Measurements from ENCODE around the gene MTURN.
"Not testable (repeated sequence)": the region's sequence is repeated elsewhere in the genome, so short reads cannot be mapped to it uniquely, and the experiment has no call there.

The MTURN gene

DNA sequence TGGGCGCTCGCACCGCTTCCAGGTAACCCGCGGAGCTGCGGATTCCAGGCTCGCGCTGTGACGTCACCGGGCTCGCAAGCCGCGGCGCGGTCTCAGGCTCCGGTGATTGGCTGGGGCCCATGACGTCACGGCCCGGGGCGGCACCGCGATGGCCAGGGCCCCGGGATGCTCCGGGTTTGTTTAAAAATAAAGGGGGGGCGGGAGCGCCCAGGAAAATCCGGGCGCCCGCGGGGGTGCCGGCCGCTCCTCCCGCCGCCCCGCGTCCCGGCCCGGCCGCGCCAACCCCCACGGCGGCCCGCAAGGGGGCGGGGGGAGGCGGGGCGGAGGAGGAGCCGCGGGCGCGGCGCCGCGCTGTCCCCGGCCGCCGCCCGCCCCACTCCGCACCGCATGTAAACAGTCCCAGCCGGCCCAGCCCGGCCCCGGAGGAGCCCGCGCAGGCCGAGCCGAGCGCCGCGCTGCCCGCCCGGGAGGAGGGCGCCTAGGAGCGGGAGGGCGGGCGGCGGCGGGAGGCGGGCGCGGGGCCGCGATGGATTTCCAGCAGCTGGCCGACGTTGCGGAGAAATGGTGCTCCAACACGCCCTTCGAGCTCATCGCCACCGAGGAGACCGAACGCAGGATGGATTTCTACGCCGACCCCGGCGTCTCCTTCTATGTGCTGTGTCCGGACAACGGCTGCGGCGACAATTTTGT is at the start of gene MTURN:
TSS of gene MTURN (plus strand) at position 376 of the 690 bp plus-strand sequence. CDS start at position 527, 151 bp downstream.
- peak; percentile 75 for DNase-seq
- in situ Hi-C loops (cut with MboI; ENCODE audit: low pct_unique_long_range_greater_than_20kb, low sequenced_read_pairs): no loop called here

DNA sequence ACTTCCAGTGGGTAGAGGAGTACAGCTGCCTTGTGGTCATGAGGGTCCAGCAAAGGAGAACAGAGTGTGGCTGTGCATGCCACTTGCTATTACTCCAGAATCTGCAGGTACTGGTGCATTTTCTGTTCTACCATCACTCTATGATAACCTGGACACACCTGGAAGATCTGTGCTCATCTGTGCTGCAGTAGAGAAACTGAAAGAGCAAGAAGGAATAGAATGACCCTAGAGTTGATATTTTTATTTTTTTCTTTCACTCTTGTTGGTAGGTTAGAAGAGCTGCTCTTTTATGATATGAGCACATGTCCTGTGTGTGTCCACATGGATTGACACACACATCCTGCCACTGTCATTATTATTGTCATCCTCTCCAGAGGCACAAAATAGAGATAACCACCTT is 48.3 kb upstream of the MTURN start:
- in situ Hi-C loops (cut with MboI; ENCODE audit: low pct_unique_long_range_greater_than_20kb, low sequenced_read_pairs): no loop called here

DNA sequence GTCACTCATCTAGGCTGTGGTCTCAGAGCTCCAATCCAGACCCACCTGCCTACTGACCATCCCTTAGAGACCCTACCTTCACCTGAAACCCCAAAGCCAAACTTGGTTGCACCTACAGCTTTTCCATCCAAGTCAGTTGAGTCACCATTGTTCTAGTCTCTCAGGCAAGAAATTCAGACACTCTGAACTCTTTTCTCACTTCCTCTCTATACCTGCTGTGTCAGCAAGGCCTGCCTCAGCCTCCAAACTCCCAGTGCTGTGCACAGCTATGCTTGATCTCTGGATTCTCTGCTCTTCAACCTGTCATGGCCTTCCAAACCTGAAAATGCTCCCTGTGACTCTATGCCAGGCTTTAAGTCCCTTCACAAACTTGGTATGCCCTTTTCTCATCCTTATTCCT is 47.4 kb upstream of the MTURN start:
- DNase-seq: no peak
- in situ Hi-C loops (cut with MboI; ENCODE audit: low pct_unique_long_range_greater_than_20kb, low sequenced_read_pairs): no loop called here

More for the DNA sequence above, 48.3 kb upstream of the MTURN start:
- DNase-seq: no peak

DNA sequence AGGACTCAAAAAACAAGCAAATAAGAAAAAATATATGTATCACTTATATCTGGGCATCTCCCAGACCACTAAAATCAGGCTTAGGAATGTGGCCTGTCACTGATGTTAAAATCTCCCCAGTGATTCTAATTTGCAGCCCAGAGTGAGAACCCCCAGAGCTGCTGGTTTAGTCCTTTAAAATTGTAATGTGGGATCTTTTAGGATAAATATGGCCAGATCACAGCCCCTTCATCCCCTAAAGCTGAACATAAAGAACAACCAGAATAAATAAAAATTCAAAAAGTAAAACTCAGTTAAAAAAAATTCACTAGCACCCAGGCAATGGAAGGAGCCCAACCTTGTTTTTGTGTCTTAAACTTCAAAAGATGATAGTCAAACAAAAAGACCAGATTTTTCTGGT is 46.4 kb upstream of the MTURN start:
- in situ Hi-C loops (cut with MboI; ENCODE audit: low pct_unique_long_range_greater_than_20kb, low sequenced_read_pairs): no loop called here
- no peak for DNase-seq

DNA sequence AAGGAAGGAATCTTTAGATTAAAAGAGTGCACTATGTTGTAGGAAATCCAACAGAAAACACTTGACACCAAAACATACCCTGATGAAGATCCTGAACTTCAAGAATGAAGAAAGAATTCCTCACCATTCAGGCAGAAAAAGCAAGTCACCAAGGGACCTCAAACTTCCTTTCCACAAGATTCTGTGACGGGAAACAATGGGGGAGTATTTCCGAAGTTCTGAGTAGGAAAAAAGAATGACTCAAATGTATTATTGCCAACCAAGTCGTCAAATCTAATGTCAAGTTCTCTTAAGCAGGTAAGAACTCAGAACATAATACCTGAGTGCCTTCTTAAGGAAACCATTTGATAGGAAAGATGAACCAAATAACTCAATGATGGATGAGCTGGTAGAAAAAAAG is 44.7 kb upstream of the MTURN start:
- in situ Hi-C loops (cut with MboI; ENCODE audit: low pct_unique_long_range_greater_than_20kb, low sequenced_read_pairs): no loop called here
- no peak for DNase-seq

DNA sequence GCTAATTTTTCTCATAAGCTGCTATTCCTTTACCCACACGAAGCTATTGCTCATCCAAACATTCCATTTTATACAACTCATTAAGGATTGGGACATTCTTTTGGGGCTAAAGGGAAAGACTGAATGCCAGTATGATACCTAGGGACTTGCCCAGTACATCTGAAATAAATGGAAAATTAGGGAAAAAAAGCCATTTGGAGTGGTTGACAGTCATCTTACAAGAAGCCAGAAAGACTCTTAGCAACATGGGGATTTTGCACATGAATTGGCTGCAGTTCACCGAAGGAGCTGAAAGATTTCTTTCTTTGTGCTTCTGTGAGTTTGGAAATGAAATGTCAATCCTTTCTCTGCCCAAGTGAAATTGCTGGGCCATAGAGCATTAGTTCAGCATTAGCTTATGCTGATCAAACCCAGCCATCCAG is 43.3 kb upstream of the MTURN start:
- no peak for DNase-seq
- in situ Hi-C loops (cut with MboI; ENCODE audit: low pct_unique_long_range_greater_than_20kb, low sequenced_read_pairs): no loop called here

DNA sequence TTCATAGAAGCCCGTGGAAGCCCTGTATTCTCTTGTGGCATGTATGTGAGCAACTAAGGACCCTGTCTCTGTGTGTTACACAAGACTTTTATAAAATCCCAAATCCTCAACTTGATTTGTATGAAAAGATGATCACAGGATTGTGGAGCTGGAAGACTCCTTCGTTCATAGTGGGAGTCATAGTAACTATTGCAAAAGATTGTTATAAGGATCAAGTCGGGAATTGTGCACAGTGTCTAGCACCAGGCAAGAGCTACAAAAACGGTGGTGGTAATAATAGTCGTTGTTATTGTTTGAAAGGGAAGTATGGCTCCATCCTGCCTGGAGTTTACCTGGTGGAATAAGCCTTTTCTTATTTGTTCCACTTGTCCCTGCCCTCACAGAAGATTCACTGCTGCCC is 42.8 kb upstream of the MTURN start:
- DNase-seq: no peak
- in situ Hi-C loops (cut with MboI; ENCODE audit: low pct_unique_long_range_greater_than_20kb, low sequenced_read_pairs): no loop called here

DNA sequence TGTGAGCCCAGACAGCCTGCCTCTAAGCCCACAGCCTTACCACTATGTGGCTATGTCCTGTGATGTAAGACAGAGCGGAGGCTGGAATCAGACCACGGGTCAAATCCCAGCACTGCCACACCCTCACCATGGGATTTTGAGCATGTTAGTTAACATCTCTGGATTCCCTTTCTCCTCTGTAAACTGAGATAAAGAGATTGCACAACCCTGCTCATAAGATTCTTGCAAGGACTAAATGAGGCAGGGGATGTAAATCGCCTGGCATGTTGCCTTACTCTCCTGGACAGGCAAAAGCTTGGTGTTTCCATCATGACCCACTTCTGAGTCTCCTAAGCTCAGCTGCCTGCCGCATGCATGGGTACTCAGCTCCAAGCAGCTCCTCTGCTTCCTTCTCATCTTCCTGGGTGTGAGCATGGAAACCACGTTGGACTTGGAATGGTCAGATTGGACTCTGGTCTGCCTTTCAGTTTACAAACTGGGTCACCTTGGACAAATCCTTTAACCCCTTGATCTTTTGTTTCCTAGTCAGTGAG is 41.3 kb upstream of the MTURN start:
- in situ Hi-C loops (cut with MboI; ENCODE audit: low pct_unique_long_range_greater_than_20kb, low sequenced_read_pairs): no loop called here
- DNase-seq: no peak

DNA sequence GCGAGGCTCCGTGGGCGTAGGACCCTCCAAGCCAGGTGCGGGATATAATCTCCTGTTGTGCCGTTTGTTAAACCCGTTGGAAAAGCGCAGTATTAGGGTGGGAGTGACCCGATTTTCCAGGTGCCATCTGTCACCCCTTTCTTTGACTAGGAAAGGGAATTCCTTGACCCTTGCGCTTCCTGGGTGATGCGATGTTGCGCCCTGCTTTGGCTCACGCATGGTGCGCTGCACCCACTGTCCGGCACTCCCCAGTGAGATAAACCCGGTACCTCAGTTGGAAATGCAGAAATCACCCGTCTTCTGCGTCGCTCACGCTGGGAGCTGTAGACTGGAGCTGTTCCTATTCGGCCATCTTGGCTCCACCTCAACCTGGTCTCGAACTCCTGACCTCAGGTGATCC is 36.2 kb upstream of the MTURN start:
- DNase-seq; in situ Hi-C loops (cut with MboI; ENCODE audit: low pct_unique_long_range_greater_than_20kb, low sequenced_read_pairs): not testable (repeated sequence)

DNA sequence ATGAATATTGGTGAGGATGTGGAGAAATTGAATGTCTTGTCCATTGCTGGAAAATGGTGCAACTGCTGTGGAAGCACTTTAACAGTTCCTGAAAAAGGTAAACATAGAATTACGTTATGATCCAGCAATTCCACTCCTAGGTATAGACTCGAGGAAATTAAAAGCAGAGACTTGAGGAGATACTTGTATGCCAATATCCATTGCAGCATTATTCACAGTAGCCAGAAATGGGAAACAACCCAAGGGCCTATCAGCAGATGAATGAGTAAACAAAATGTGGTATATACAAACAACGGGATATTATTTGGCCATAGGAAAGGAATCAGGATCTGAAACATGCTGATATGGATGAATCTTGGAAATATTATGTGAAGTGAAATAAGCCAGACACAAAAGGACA is 32.5 kb upstream of the MTURN start:
- in situ Hi-C loops (cut with MboI; ENCODE audit: low pct_unique_long_range_greater_than_20kb, low sequenced_read_pairs): no loop called here
- DNase-seq: no peak

DNA sequence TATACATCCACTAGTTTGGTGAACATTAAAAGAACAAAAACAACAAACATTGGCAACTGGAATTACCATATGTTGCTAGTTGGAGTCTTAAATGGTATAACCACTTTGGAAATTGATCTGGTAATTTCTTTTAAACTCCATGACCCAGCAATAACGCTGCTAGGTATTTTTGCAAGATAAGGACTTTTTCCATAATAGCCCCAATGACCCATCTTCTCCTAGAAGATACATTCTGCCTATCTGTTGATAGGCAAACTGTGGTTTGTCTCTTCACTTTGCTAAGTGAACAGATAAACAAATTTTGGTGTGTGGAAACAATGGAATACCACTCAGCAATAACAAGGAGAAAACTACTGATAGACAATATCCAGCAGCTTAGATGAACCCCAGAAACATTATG is 30.6 kb upstream of the MTURN start:
- no peak for DNase-seq
- in situ Hi-C loops (cut with MboI; ENCODE audit: low pct_unique_long_range_greater_than_20kb, low sequenced_read_pairs): no loop called here

DNA sequence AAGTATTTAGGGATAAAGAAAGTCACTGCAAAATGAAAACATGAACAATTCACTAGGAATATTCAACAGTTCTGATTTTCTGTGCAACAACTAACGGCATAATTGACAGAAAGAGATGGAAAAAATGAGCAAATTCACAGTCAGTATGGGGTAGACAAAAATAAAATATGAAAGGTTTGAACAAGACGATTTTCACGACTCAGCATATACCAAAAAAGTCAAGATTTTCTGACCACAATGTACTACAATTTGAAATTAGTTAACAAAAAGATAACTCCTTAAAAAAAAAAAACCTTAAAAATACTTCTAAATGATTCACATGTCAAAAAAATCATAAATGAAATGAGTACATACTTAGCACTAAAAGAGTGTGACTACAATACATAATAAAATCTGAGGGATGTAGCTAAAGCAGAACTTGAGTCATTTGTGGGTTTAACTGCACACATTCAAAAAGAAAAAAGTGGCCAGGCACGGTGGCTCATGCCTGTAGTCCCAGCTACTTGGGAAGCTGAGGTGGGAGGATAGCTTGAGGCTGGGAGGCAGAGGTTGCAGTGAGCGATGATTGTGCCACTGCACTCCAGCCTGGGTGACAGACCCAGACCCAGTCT is 22.6 kb upstream of the MTURN start:
- no peak for DNase-seq

DNA sequence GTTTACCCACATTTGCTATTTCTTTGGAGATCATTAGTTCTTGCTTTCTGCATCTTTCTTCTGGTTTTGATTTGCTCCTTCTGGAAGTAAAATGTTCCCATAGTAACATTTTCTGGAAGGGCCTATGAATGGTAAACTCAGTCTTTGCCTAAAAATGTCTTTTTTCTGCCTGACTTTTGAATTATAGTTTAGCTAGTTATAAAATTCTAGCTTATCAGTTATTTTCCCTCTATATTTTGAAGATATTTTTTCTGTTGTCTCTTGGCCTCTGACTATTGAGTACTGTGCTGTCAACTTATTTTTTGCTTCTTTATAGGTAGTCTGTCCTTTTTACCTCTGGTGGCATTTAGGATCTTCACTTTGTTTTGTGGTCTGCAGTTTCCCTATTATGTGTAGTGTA is 21.6 kb upstream of the MTURN start:
- in situ Hi-C loops (cut with MboI; ENCODE audit: low pct_unique_long_range_greater_than_20kb, low sequenced_read_pairs): no loop called here

More for the DNA sequence above, 22.6 kb upstream of the MTURN start:
- in situ Hi-C loops (cut with MboI; ENCODE audit: low pct_unique_long_range_greater_than_20kb, low sequenced_read_pairs): no loop called here

DNA sequence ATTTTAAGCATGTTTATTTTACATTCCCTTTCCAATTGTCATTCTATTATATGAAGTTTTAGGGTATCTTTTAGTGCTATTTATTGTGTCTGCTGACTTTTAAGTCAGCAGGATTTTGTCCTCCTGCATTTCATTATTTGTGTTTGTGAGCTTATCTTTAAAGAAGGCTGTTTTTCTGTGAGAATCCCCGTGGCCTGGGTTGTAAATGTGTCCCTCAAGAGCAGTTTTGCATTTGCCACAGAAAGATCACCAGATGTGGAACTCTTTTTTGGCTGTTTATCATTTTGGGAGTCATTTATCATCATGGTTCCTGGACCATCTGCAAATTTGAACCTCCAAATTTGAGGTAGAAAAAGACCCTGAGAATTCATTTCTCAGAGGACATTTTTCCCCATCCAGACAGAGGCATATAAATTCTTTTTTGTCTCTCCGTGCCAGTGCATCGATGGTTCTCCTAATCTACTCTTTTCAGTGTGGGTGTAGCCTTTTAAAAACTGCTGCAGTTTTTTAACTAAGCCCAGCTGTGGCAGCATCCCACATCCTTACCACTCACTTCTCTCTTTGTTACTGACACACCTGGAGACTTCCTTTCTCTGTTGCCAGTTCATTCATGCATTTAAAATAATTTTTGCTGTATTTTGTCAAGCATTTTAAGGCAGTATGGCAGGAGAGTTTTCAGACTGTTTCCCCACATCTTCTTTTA is 20.1 kb upstream of the MTURN start:
- DNase-seq: no peak
- in situ Hi-C loops (cut with MboI; ENCODE audit: low pct_unique_long_range_greater_than_20kb, low sequenced_read_pairs): no loop called here

More for the DNA sequence above, 21.6 kb upstream of the MTURN start:
- DNase-seq: no peak

DNA sequence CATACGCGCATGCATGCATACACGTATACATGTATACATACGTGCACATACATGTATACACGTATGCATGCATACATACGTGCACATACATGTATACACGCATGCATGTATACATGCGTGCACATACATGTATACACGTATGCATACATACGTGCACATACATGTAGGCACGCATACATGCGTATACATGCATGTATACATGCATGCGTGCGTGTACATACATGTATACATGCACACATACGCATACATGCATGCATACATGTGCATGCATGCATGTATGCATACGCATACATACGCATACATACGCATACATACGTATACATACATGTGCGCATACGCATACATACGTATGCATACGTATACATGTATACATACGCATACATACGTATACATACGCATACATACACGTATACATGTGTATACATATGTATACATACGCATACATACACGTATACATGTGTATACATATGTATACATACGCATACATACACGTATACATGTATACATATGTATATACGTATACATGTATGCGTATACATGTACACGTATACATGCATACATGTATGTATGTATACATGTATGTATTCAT is 19.0 kb upstream of the MTURN start:
- in situ Hi-C loops (cut with MboI; ENCODE audit: low pct_unique_long_range_greater_than_20kb, low sequenced_read_pairs): no loop called here

DNA sequence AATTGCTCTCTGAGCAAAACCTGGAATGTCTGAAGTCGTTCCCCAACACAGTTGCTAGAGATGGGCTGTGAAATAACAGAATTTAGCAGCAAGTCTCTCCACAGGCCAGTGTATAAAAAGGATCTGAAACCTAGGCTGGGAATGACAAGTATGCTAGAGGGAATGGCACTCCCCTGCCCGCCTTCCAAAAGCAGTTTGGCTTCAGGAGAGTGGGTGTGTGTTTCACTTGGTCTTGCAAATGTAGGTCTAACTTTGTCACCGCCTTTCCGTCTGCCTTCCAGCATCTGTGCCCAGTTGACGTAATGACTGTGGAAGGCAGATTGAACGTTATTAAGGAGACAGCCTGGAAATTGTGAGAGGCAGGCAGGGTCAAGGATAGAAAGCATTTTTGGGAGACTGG is 18.0 kb upstream of the MTURN start:
- no peak for DNase-seq
- in situ Hi-C loops (cut with MboI; ENCODE audit: low pct_unique_long_range_greater_than_20kb, low sequenced_read_pairs): no loop called here

More for the DNA sequence above, 19.0 kb upstream of the MTURN start:
- DNase-seq: no peak

DNA sequence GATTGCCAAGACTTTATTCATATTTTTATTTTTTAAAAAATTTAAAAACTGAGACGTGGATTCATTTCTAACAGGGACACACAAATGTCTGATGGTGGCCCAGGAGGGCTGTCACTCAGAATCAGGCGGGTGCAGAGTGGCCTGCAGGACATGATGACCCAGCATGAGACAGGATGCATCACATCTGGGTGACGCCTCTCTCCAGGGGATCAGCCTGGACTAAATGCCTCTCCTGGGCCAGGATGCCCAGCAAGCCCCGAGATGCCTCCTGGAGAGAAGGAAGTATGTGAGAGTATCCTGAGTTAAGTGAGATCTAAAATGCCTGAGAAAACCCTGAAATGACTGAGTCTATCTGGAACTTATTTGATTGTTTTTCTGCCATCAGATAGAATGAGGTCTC is 16.9 kb upstream of the MTURN start:
- in situ Hi-C loops (cut with MboI; ENCODE audit: low pct_unique_long_range_greater_than_20kb, low sequenced_read_pairs): no loop called here
- DNase-seq: no peak

DNA sequence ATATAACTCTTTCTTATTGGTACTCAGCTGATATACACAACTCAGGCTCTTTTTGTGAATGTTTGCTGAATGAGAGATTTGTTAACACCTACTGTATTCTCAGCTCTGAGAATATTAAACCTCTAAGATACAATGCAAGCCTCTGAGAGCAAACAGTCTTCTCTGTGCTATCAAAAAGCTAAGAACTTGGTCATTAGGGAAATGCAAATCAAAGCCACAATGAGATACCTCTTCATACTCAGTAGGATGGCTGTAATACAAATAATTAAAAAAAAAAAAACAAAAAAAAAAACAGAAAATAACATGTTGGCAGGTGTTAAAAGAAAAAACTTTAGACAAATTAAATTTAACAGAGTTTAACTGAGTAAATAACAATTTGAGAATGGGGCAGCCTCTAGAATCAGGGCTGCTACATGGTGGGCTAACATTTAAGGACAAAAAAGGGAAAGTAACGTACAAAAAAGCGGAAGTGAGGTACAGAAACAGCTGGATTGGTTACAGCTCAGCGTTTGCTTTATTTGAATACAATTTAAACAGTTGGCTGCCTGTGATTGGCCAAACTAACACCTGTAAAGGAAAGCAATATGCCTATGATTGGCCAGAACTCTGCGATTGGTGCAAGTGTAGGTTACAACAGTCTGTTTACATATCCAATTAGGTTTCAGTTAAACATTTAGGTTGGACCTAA is 14.8 kb upstream of the MTURN start:
- in situ Hi-C loops (cut with MboI; ENCODE audit: low pct_unique_long_range_greater_than_20kb, low sequenced_read_pairs): no loop called here

More for the DNA sequence above, 14.8 kb upstream of the MTURN start:
- DNase-seq: no peak
